Measurements from ENCODE around the gene ZFR2.

Gene ZFR2

GRCh38 chr19:3836887-3837286 is 32.0 kb downstream of the ZFR2 start:
- Histone ChIP-seq H3K27ac (ENCODE audit: low read depth, low read length, severe bottlenecking) (no peak overlapping the region), H3K4me3 (ENCODE audit: extremely low read depth, insufficient read depth, low read length, poor library complexity, severe bottlenecking) (no peak overlapping the region), H3K36me3 (ENCODE audit: control insufficient read depth, insufficient read depth, low read length) (no peaks in the 10 kb centered on the region), H3K9me3 (ENCODE audit: control insufficient read depth, low read length) (peaks cover 6% of the 10 kb centered on the region), H3K4me1 (ENCODE audit: control insufficient read depth, insufficient read depth, low read length, poor library complexity, severe bottlenecking) (no peaks in the 10 kb centered on the region)
- 74 to 75% methylated on average over 5 of the region's 6 CpGs for WGBS, 2 experiments (ENCODE audit: insufficient coverage in 2 of 2)

- 89 to 100% methylated on average over 4 of the region's 9 CpGs for WGBS, 2 experiments (ENCODE audit: insufficient coverage in 2 of 2)
- no peak overlapping the region for H3K27ac ChIP-seq (ENCODE audit: low read depth, low read length, severe bottlenecking)
- peaks cover 6% of the 10 kb centered on the region for H3K9me3 ChIP-seq (ENCODE audit: control insufficient read depth, low read length)
- H3K4me1 ChIP-seq (ENCODE audit: control insufficient read depth, insufficient read depth, low read length, poor library complexity, severe bottlenecking) = no peaks in the 10 kb centered on the region
- H3K4me3 ChIP-seq (ENCODE audit: extremely low read depth, insufficient read depth, low read length, poor library complexity, severe bottlenecking) = no peak overlapping the region
- H3K36me3 ChIP-seq (ENCODE audit: control insufficient read depth, insufficient read depth, low read length) = no peaks in the 10 kb centered on the region
These were observed 33.8 kb downstream of the ZFR2 start for GRCh38 chr19:3835055-3835435.

- no peak overlapping the region for H3K27ac ChIP-seq (ENCODE audit: low read depth, low read length, severe bottlenecking)
- H3K9me3 ChIP-seq (ENCODE audit: control insufficient read depth, low read length) = peaks cover 6% of the 10 kb centered on the region
- H3K36me3 ChIP-seq (ENCODE audit: control insufficient read depth, insufficient read depth, low read length) = no peaks in the 10 kb centered on the region
- no peaks in the 10 kb centered on the region for H3K4me1 ChIP-seq (ENCODE audit: control insufficient read depth, insufficient read depth, low read length, poor library complexity, severe bottlenecking)
- no peak overlapping the region for H3K4me3 ChIP-seq (ENCODE audit: extremely low read depth, insufficient read depth, low read length, poor library complexity, severe bottlenecking)
- WGBS, 2 experiments (ENCODE audit: insufficient coverage in 2 of 2) = 91 to 95% methylated on average over 24 to 32 of the region's 35 CpGs
These were observed 34.3 kb downstream of the ZFR2 start for GRCh38 chr19:3834349-3835054.

GRCh38 chr19:3833578-3834348 is 35.1 kb downstream of the ZFR2 start:
- Histone ChIP-seq H3K27ac (ENCODE audit: low read depth, low read length, severe bottlenecking) (no peak overlapping the region), H3K36me3 (ENCODE audit: control insufficient read depth, insufficient read depth, low read length) (no peaks in the 10 kb centered on the region), H3K4me3 (ENCODE audit: extremely low read depth, insufficient read depth, low read length, poor library complexity, severe bottlenecking) (no peak overlapping the region), H3K9me3 (ENCODE audit: control insufficient read depth, low read length) (peaks cover 6% of the 10 kb centered on the region), H3K4me1 (ENCODE audit: control insufficient read depth, insufficient read depth, low read length, poor library complexity, severe bottlenecking) (no peaks in the 10 kb centered on the region)
- 86 to 87% methylated on average over 21 to 28 of the region's 34 CpGs for WGBS, 2 experiments (ENCODE audit: insufficient coverage in 2 of 2)

- H3K4me3 ChIP-seq (ENCODE audit: extremely low read depth, insufficient read depth, low read length, poor library complexity, severe bottlenecking) = no peak overlapping the region
- WGBS, 2 experiments (ENCODE audit: insufficient coverage in 2 of 2) = 100% methylated on average over 3 of the region's 6 CpGs; no CpG with 5 or more reads in 1 of the 2 experiments
- H3K36me3 ChIP-seq (ENCODE audit: control insufficient read depth, insufficient read depth, low read length) = no peaks in the 10 kb centered on the region
These were observed 36.8 kb downstream of the ZFR2 start for GRCh38 chr19:3832001-3832400.

GRCh38 chr19:3831601-3832000 is 37.2 kb downstream of the ZFR2 start:
- Histone ChIP-seq H3K4me3 (ENCODE audit: extremely low read depth, insufficient read depth, low read length, poor library complexity, severe bottlenecking) (no peak overlapping the region), H3K4me1 (ENCODE audit: control insufficient read depth, insufficient read depth, low read length, poor library complexity, severe bottlenecking) (no peaks in the 10 kb centered on the region), H3K36me3 (ENCODE audit: control insufficient read depth, insufficient read depth, low read length) (no peaks in the 10 kb centered on the region), H3K27ac (ENCODE audit: low read depth, low read length, severe bottlenecking) (no peak overlapping the region), H3K9me3 (ENCODE audit: control insufficient read depth, low read length) (no peaks in the 10 kb centered on the region)
- WGBS, 2 experiments (ENCODE audit: insufficient coverage in 2 of 2) = 86 to 95% methylated on average over 14 to 17 of the region's 19 CpGs

More at GRCh38 chr19:3832001-3832400, 36.8 kb downstream of the ZFR2 start:
- no peaks in the 10 kb centered on the region for H3K4me1 ChIP-seq (ENCODE audit: control insufficient read depth, insufficient read depth, low read length, poor library complexity, severe bottlenecking)
- H3K9me3 ChIP-seq (ENCODE audit: control insufficient read depth, low read length) = no peaks in the 10 kb centered on the region
- no peak overlapping the region for H3K27ac ChIP-seq (ENCODE audit: low read depth, low read length, severe bottlenecking)

- 88 to 90% methylated on average over 41 to 44 of the region's 45 CpGs for WGBS, 2 experiments (ENCODE audit: insufficient coverage in 2 of 2)
- Histone ChIP-seq H3K4me1 (ENCODE audit: control insufficient read depth, insufficient read depth, low read length, poor library complexity, severe bottlenecking) (no peaks in the 10 kb centered on the region), H3K27ac (ENCODE audit: low read depth, low read length, severe bottlenecking) (no peak overlapping the region), H3K4me3 (ENCODE audit: extremely low read depth, insufficient read depth, low read length, poor library complexity, severe bottlenecking) (no peak overlapping the region), H3K9me3 (ENCODE audit: control insufficient read depth, low read length) (no peaks in the 10 kb centered on the region), H3K36me3 (ENCODE audit: control insufficient read depth, insufficient read depth, low read length) (no peaks in the 10 kb centered on the region)
These were observed 37.9 kb downstream of the ZFR2 start for GRCh38 chr19:3830621-3831589.

GRCh38 chr19:3827306-3827705 is 41.5 kb downstream of the ZFR2 start:
- 96 to 97% methylated on average over 21 to 24 of the region's 26 CpGs for WGBS, 2 experiments (ENCODE audit: insufficient coverage in 2 of 2)

GRCh38 chr19:3826163-3826562 is 42.7 kb downstream of the ZFR2 start:
- H3K36me3 ChIP-seq (ENCODE audit: control insufficient read depth, insufficient read depth, low read length) = no peaks in the 10 kb centered on the region
- H3K27ac ChIP-seq (ENCODE audit: low read depth, low read length, severe bottlenecking) = no peak overlapping the region
- 84 to 85% methylated on average over 10 to 11 of the region's 12 CpGs for WGBS, 2 experiments (ENCODE audit: insufficient coverage in 2 of 2)
- H3K4me3 ChIP-seq (ENCODE audit: extremely low read depth, insufficient read depth, low read length, poor library complexity, severe bottlenecking) = no peak overlapping the region
- H3K4me1 ChIP-seq (ENCODE audit: control insufficient read depth, insufficient read depth, low read length, poor library complexity, severe bottlenecking) = no peaks in the 10 kb centered on the region
- no peaks in the 10 kb centered on the region for H3K9me3 ChIP-seq (ENCODE audit: control insufficient read depth, low read length)

More at GRCh38 chr19:3827306-3827705, 41.5 kb downstream of the ZFR2 start:
- Histone ChIP-seq H3K36me3 (ENCODE audit: control insufficient read depth, insufficient read depth, low read length) (no peaks in the 10 kb centered on the region), H3K4me3 (ENCODE audit: extremely low read depth, insufficient read depth, low read length, poor library complexity, severe bottlenecking) (no peak overlapping the region), H3K4me1 (ENCODE audit: control insufficient read depth, insufficient read depth, low read length, poor library complexity, severe bottlenecking) (no peaks in the 10 kb centered on the region), H3K27ac (ENCODE audit: low read depth, low read length, severe bottlenecking) (no peak overlapping the region), H3K9me3 (ENCODE audit: control insufficient read depth, low read length) (no peaks in the 10 kb centered on the region)

- no peak overlapping the region for H3K4me3 ChIP-seq (ENCODE audit: extremely low read depth, insufficient read depth, low read length, poor library complexity, severe bottlenecking)
- H3K4me1 ChIP-seq (ENCODE audit: control insufficient read depth, insufficient read depth, low read length, poor library complexity, severe bottlenecking) = no peaks in the 10 kb centered on the region
- no peaks in the 10 kb centered on the region for H3K36me3 ChIP-seq (ENCODE audit: control insufficient read depth, insufficient read depth, low read length)
- H3K9me3 ChIP-seq (ENCODE audit: control insufficient read depth, low read length) = no peaks in the 10 kb centered on the region
- WGBS, 2 experiments (ENCODE audit: insufficient coverage in 2 of 2) = 90 to 93% methylated on average over 22 to 29 of the region's 32 CpGs
- H3K27ac ChIP-seq (ENCODE audit: low read depth, low read length, severe bottlenecking) = no peak overlapping the region
These were observed 43.4 kb downstream of the ZFR2 start for GRCh38 chr19:3825286-3825956.

Data from mesodermal cell (in vitro differentiated cells).